Stomach (tissue), 9 donors: ENCODE measurements around the gene RNF26. TPM values are rescaled to one million over a fixed set of nuclear protein-coding genes. Genes with fewer than 3 reads are reported as not detected.
A peak's percentile ranks its signal among the peaks of the same experiment; 100 is the strongest.

ENCODE experiments used
- DNase-seq, 2 donors: peaks; one replicate each; pipeline versions ENCODE4 v3.0.0 to v3.0.0-alpha.2; 2013 to 2019
- H3K27ac ChIP-seq, 5 donors: fragments of 200-600 bp in 4 of 5; sonication (generic) in 4 of 5; one replicate each; pipeline ENCODE4 v1.5.1; 2013 to 2019; ENCODE audit warnings: mild to moderate bottlenecking in 1 of 5, moderate library complexity in 1 of 5
- H3K27me3 ChIP-seq, 3 donors: fragments of 200-600 bp; sonication (generic); one replicate each; pipeline ENCODE4 v1.5.1; 2017 to 2019; ENCODE audit warnings: mixed run types in 1 of 3
- H3K36me3 ChIP-seq, 4 donors: fragments of 200-600 bp; sonication (generic); 1 replicate in 3 of 4; 2 replicates in 1 of 4; pipeline ENCODE4 v1.5.1; 2016 to 2019
- H3K4me1 ChIP-seq, 4 donors: fragments of 200-600 bp; sonication (generic); one replicate each; pipeline ENCODE4 v1.5.1; 2016 to 2019
- H3K4me3 ChIP-seq, 4 donors: fragments of 200-600 bp; sonication (generic) in 3 of 4; one replicate each; pipeline ENCODE4 v1.5.1; 2016 to 2019; ENCODE audit warnings: mild to moderate bottlenecking in 1 of 4
- H3K9me3 ChIP-seq, 4 donors: fragments of 200-600 bp; sonication (generic); one replicate each; pipeline ENCODE4 v1.5.1; 2016 to 2019
- EP300 ChIP-seq: sonication (generic); formaldehyde crosslinking; IDR thresholded peaks from one replicate; pipeline ENCODE4 v1.6.1; 2017; ENCODE audit warnings: antibody characterized with exemption
- POLR2A ChIP-seq, 4 donors: fragments of 450-650 bp; IDR thresholded peaks; one replicate each; pipeline ENCODE4 v1.6.1; 2016; ENCODE audit warnings: antibody characterized with exemption in 4 of 4, control low read depth in 2 of 4, mild to moderate bottlenecking in 1 of 4, moderate library complexity in 1 of 4
- POLR2AphosphoS5 ChIP-seq, 3 donors: sonication (generic); formaldehyde crosslinking; IDR thresholded peaks; one replicate each; pipeline ENCODE4 v1.6.1; 2016; ENCODE audit warnings: antibody characterized with exemption in 3 of 3
- WGBS, 5 donors: extraction: QIAGEN DNeasy Blood & Tissue Kit in 3 of 5; methylation state at CpG; one replicate each; pipeline versions ENCODE4 v1.1.5 to v1.1.7; 2013 to 2018; 5-methylcytosine and 5-hydroxymethylcytosine counted together
- intact Hi-C: fragments of 100-400 bp; cut with DNase I; formaldehyde crosslinking; loops from one replicate; pipeline ENCODE4 v1.15.1; 2023; ENCODE audit warnings: low total_unique reads
- polyA plus RNA-seq, 3 donors: library from polyadenylated mRNA; stranded (reverse); fragments of 200-250 nt; gene quantifications; one replicate each; pipeline ENCODE4 v1.2.3, GENCODE V29; 2013
- total RNA-seq, 5 donors: library from RNA; depleted of rRNA; stranded (reverse); fragments of >200 nt; gene quantifications; one replicate each; pipeline versions ENCODE4 v1.1.0 to v1.2.3, GENCODE V29; 2014 to 2016
- TF ChIP-seq, protein P1 (sequence below), 7 experiments: fragments of 450-650 bp in 4 of 7; fragments of 200-600 bp in 3 of 7; sonication (generic) in 3 of 7; IDR thresholded peaks; one replicate each; pipeline ENCODE4 v1.5.1; 2016 to 2019; ENCODE audit warnings: antibody characterized with exemption in 7 of 7, control low read depth in 2 of 7, mild to moderate bottlenecking in 1 of 7
- donor health status: healthy with polysubstance abuse.
- donor health status: Bipolar disorder and iron deficiency.
- donor health status: healthy.

Gene RNF26
- total and polyA plus RNA-seq, 8 donors: 1.3 to 45.8 (median 10.3) TPM; not detected in 1

GRCh38 chr11:119337581-119338317 is 3.4 kb downstream of the RNF26 start:
- peaks cover 61 to 82% (median 73%) of the 10 kb centered on the region in 4 donors for H3K4me1 ChIP-seq
- intact Hi-C loops: no loop called here

DNA sequence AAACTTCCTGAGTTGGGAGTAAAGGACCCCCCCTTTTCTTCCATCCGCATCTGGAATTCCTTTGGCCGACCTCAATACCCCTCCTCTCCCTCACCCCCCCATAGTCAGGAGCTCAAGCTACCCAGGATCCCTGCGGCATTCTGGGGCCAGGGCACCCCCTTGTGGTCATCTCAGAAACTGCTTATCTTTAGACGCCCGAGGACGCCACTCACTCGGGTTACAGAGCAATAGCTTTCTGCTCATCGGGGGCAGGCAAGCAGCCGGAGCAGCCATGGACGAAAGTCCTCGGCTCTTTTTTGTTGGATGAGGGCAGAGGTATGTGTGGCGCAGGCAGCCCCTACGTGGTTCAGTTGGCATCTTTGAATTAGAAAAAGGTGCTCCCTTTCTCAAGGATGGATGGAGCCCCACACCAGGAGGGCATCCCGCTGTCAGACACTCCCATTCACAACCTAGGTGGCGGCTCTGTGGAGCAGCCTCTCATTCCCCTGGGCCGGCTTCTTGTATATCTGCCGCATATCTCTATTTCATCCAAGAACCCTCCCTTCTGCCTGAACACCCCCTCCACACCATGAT is 4.1 kb downstream of the RNF26 start:
- peak overlapping the region; percentile 9 to 96 (median 92) for H3K27ac ChIP-seq
- WGBS, 5 donors: 17 to 26% (median 23%) methylated on average over 17 of the region's 17 CpGs
- intact Hi-C loops: no loop called here
- H3K9me3 ChIP-seq: no peaks in the 10 kb centered on the region
- peak; percentile 75 to 94 for DNase-seq
- H3K27me3 ChIP-seq: peaks cover 0 to 43% (median 21%) of the 10 kb centered on the region in 3 donors
- H3K4me1 ChIP-seq: peaks cover 61 to 82% (median 73%) of the 10 kb centered on the region in 4 donors
- H3K4me3 ChIP-seq: peak overlapping the region; percentile 56 to 71 (median 62)
- TF ChIP-seq, protein P1, sequence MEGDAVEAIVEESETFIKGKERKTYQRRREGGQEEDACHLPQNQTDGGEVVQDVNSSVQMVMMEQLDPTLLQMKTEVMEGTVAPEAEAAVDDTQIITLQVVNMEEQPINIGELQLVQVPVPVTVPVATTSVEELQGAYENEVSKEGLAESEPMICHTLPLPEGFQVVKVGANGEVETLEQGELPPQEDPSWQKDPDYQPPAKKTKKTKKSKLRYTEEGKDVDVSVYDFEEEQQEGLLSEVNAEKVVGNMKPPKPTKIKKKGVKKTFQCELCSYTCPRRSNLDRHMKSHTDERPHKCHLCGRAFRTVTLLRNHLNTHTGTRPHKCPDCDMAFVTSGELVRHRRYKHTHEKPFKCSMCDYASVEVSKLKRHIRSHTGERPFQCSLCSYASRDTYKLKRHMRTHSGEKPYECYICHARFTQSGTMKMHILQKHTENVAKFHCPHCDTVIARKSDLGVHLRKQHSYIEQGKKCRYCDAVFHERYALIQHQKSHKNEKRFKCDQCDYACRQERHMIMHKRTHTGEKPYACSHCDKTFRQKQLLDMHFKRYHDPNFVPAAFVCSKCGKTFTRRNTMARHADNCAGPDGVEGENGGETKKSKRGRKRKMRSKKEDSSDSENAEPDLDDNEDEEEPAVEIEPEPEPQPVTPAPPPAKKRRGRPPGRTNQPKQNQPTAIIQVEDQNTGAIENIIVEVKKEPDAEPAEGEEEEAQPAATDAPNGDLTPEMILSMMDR (IDR thresholded peaks at IDR 0.05): peak in 5 of 7 experiments; percentile 51 to 86 (median 71)
- TF ChIP-seq POLR2AphosphoS5 (IDR thresholded peaks at IDR 0.05) (no peak), POLR2A (IDR thresholded peaks at IDR 0.05) (no peak), EP300 (no peak)
- H3K36me3 ChIP-seq: peaks cover 7 to 17% (median 12%) of the 10 kb centered on the region in 4 donors

More at GRCh38 chr11:119337581-119338317, 3.4 kb downstream of the RNF26 start:
- Histone ChIP-seq H3K4me3 (peak overlapping the region in 2 of 4 donors; percentile 56 to 71), H3K9me3 (no peaks in the 10 kb centered on the region), H3K36me3 (peaks cover 7 to 17% (median 12%) of the 10 kb centered on the region in 4 donors), H3K27ac (peak overlapping the region; percentile 49 to 96 (median 92)), H3K27me3 (peaks cover 0 to 42% (median 21%) of the 10 kb centered on the region in 3 donors)
- no peak for TF ChIP-seq POLR2AphosphoS5 (IDR thresholded peaks at IDR 0.05)
- TF ChIP-seq POLR2A (IDR thresholded peaks at IDR 0.05): no peak
- no peak for TF ChIP-seq EP300
- TF ChIP-seq, protein P1 (IDR thresholded peaks at IDR 0.05): no peak
- 33 to 66% (median 58%) methylated on average over 6 to 9 of the region's 9 CpGs for WGBS, 5 donors
- peak in 1 of 2 donors; percentile 89 for DNase-seq

GRCh38 chr11:119338965-119339588 is 4.8 kb downstream of the RNF26 start:
- intact Hi-C loops: no loop called here
- WGBS, 5 donors: 26 to 53% (median 49%) methylated on average over 10 to 11 of the region's 11 CpGs
- Histone ChIP-seq H3K27me3 (peaks cover 0 to 47% (median 21%) of the 10 kb centered on the region in 3 donors), H3K9me3 (no peaks in the 10 kb centered on the region), H3K36me3 (peaks cover 7 to 17% (median 12%) of the 10 kb centered on the region in 4 donors), H3K27ac (peak overlapping the region; percentile 66 to 96 (median 92)), H3K4me1 (peaks cover 58 to 75% (median 71%) of the 10 kb centered on the region in 4 donors), H3K4me3 (peak overlapping the region; percentile 56 to 71 (median 62))
- peak in 1 of 2 donors; percentile 57 for DNase-seq
- no peak for TF ChIP-seq POLR2AphosphoS5 (IDR thresholded peaks at IDR 0.05)
- TF ChIP-seq POLR2A (IDR thresholded peaks at IDR 0.05): no peak
- TF ChIP-seq, protein P1 (IDR thresholded peaks at IDR 0.05): no peak
- TF ChIP-seq EP300: no peak
